Nephron (organoid): ENCODE measurements around the gene PCGF1.
A peak's percentile ranks its signal among the peaks of the same experiment; 100 is the strongest.

Experiments used
- H3K27ac Mint-ChIP-seq, 3 experiments: 2 replicates each; pipeline ENCODE4 v1.8.0; 2020; ENCODE audit warnings: mixed read lengths in 3 of 3, mild to moderate bottlenecking in 2 of 3, moderate library complexity in 1 of 3
- H3K27me3 Mint-ChIP-seq: 2 replicates; pipeline ENCODE4 v1.8.0; 2021; ENCODE audit warnings: low read depth, mild to moderate bottlenecking, moderate library complexity, mixed read lengths
- H3K36me3 Mint-ChIP-seq: 2 replicates; pipeline ENCODE4 v1.8.0; 2020; ENCODE audit warnings: low read depth, mixed read lengths
- H3K4me1 Mint-ChIP-seq: 2 replicates; pipeline ENCODE4 v1.8.0; 2020; ENCODE audit warnings: mixed read lengths
- H3K4me3 Mint-ChIP-seq, 3 experiments: 2 replicates each; pipeline ENCODE4 v1.8.0; 2020; ENCODE audit warnings: mild to moderate bottlenecking in 3 of 3, mixed read lengths in 3 of 3, moderate library complexity in 2 of 3
- H3K9me3 Mint-ChIP-seq: 2 replicates; pipeline ENCODE4 v1.8.0; 2020; ENCODE audit warnings: mixed read lengths
- CTCF ChIP-seq, 3 experiments: fragments of 200-600 bp; sonication (generic); IDR thresholded peaks; one replicate each; pipeline ENCODE4 v1.5.0; 2021; ENCODE audit warnings: antibody characterized with exemption in 3 of 3; ENCODE audit not compliant: unreplicated experiment in 3 of 3

Gene PCGF1

DNA sequence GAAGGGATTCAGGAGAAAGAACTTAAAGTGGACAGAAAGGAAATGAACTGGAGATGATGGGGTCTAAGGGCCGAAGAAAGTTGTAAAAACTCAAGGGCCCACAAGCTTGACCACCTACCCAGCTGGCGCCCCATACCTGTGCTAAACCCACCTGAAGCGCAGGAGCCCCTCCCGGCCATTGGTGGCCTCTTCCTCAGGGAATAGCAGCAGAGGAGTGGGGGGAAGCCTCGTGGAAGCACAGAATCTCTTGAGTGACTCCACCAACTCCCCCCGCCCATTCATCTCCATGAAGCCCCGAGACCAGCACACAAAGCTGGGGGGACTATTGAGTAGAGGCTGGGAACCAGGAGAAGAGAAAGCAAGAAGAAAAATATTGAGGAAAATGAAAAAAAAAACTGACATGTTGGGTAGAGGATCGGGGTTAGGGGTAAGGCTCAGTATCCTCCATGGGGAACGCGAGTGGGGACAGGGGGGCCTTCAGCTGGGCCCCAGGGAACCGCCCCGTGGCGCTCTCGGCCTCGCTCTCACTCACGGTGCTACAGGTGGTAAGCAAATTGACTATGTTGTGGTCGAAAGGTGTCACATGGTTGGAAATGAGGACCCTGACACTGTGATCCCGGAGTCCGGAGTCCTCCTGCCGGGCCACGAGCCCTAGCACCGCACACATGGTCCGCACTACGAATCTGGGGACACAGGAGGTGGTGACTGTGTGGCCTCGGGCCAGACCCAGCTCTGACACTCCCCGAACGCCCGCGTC, 21.3 kb upstream of the PCGF1 start:
- Mint-ChIP-seq H3K27me3 (no peaks in the 10 kb centered on the region), H3K27ac (peak overlapping the region; percentile 82 to 96 (median 88)), H3K4me3 (peak overlapping the region; percentile 97 to 99 (median 99)), H3K36me3 (peaks cover 31% of the 10 kb centered on the region), H3K9me3 (no peaks in the 10 kb centered on the region), H3K4me1 (peaks cover 25% of the 10 kb centered on the region)
- TF ChIP-seq CTCF (IDR thresholded peaks at IDR 0.05; ENCODE audit: unreplicated experiment in 3 of 3): no peak

DNA sequence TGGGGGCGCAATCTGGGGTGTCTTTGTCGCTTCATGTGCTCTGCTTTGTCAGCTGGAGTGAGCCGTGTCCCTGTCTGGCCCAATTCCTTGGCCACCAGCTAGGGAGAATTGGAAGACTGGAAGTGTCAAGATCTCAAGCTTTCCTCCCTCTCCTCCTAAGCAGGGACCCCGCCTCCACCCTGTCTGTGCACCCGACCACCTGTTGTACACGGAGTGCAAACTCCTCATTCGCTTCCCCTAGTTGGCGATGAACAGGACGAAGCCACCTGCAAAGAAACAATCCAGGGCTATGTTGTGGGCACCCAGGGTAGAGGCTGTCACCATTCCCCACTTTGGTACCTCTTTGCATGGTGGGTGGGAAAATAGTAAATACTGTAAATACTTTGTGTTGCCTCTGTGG, 20.2 kb upstream of the PCGF1 start:
- H3K36me3 Mint-ChIP-seq: peaks cover 30% of the 10 kb centered on the region
- peak overlapping the region in 1 of 3 experiments; percentile 82 for H3K27ac Mint-ChIP-seq
- TF ChIP-seq CTCF (IDR thresholded peaks at IDR 0.05; ENCODE audit: unreplicated experiment in 3 of 3): no peak
- peaks cover 8% of the 10 kb centered on the region for H3K27me3 Mint-ChIP-seq
- H3K4me3 Mint-ChIP-seq: peak overlapping the region; percentile 97 to 99 (median 99)
- H3K9me3 Mint-ChIP-seq: no peaks in the 10 kb centered on the region
- H3K4me1 Mint-ChIP-seq: peaks cover 25% of the 10 kb centered on the region

- H3K27ac Mint-ChIP-seq: no peak overlapping the region
- peaks cover 24% of the 10 kb centered on the region for H3K36me3 Mint-ChIP-seq
- H3K4me1 Mint-ChIP-seq: peaks cover 19% of the 10 kb centered on the region
- H3K9me3 Mint-ChIP-seq: no peaks in the 10 kb centered on the region
- peaks cover 18% of the 10 kb centered on the region for H3K27me3 Mint-ChIP-seq
- no peak for TF ChIP-seq CTCF (IDR thresholded peaks at IDR 0.05; ENCODE audit: unreplicated experiment in 3 of 3)
- H3K4me3 Mint-ChIP-seq: peak overlapping the region; percentile 97 to 99 (median 99)
Measured at GRCh38 chr2:74526649-74527230, 19.2 kb upstream of the PCGF1 start.

- peak within 1 kb of the TSS; percentile 97 to 99 (median 99) for H3K4me3 Mint-ChIP-seq
- peaks cover 24% of the 10 kb centered on the region for H3K36me3 Mint-ChIP-seq
- peaks cover 25% of the 10 kb centered on the region for H3K27me3 Mint-ChIP-seq
- peak within 1 kb of the TSS in 1 of 3 experiments; percentile 61 for H3K27ac Mint-ChIP-seq
- TF ChIP-seq CTCF (IDR thresholded peaks at IDR 0.05; ENCODE audit: unreplicated experiment in 3 of 3): no peak
- H3K9me3 Mint-ChIP-seq: no peaks in the 10 kb centered on the region
- H3K4me1 Mint-ChIP-seq: peaks cover 17% of the 10 kb centered on the region
Measured at GRCh38 chr2:74525717-74526648, 18.5 kb upstream of the PCGF1 start, which contains the start of gene DQX1. TSS of gene DQX1 (minus strand) at chr2:74526231. CDS start at chr2:74525729, 502 bp downstream.

DNA sequence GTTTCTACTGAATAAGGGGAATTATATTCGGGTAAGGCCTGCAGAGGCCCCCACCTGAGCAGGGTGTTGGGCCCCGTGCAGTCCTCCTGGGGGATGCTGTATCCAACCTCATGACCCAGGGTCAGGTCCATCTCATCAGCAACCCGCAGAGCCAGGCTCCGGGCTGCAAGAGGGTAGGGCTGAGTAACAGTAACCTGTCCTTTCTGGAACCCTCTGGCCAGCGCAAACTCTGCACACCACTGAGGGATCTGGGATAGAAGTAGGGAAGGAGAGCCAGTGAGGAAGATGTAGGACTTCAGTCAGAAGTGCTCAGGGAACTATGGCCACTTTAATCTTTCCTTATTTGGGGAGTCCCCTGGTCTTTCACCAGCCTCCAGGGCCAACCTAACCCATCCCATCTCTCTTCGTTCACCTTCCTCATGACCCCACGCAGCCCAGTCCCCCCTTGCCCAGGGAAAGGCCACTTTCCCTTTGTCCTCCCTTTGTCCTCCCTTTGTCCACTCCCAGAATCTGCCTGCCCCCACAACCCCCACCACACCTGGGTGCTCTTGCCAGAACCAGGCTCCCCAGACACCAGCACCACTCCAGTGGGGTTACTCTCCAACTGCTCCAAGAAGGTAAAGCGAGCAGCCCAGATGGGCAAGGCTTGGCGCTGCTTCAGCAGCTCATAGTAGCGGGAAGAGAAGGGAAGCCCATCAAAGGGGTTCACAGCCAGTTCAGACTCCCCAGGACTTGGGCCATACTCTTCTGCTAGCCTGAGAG, 17.6 kb upstream of the PCGF1 start:
- Mint-ChIP-seq H3K4me3 (peak overlapping the region in 1 of 3 experiments; percentile 57), H3K27ac (no peak overlapping the region), H3K36me3 (peaks cover 24% of the 10 kb centered on the region), H3K4me1 (peaks cover 12% of the 10 kb centered on the region), H3K9me3 (no peaks in the 10 kb centered on the region), H3K27me3 (peaks cover 34% of the 10 kb centered on the region)
- no peak for TF ChIP-seq CTCF (IDR thresholded peaks at IDR 0.05; ENCODE audit: unreplicated experiment in 3 of 3)
